ENCODE measurements around the gene LPIN1. TPM values are rescaled to one million over a fixed set of nuclear protein-coding genes. Genes with fewer than 3 reads are reported as not detected.

LPIN1 gene
- total and polyA plus RNA-seq, 8 donors, result 16.4 to 47.2 (median 20.9) TPM

DNA sequence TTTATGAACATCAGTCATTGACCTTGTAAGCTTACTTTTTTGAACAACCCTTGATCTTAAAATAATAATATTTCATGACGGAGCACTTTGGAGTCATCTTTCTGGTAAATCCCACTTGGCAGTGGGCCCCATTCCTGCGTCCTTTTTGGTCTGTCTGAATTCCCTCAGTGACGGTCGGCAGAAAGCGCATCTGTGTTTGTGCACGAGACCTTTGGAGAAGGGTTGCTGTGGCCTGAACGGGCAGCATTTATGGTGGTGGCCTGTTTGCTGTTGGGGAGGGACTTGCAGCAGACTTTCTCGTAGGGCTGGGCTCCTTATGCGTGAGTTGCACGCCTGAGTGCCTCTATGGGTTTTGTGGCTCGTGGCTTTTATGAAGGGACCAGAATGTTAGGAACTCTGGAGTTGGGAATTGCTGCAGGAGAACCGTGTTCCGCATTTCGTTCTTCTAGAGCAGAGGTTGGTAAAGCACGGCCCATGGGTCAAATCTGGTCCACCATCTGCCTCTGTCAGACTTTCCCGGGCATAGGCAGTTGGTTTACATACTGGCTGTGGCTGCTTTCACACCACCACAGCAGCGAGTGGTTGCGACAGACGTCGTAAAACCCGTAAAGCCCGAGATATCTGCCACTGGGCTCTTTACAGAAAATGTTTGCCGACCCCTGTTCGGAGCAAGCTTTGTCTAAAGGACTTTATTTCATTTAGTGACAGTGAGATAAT is 30.8 kb downstream of the LPIN1 start:
- H3K27me3 ChIP-seq, result no peaks in the 10 kb centered on the region
- TF ChIP-seq, protein P1, sequence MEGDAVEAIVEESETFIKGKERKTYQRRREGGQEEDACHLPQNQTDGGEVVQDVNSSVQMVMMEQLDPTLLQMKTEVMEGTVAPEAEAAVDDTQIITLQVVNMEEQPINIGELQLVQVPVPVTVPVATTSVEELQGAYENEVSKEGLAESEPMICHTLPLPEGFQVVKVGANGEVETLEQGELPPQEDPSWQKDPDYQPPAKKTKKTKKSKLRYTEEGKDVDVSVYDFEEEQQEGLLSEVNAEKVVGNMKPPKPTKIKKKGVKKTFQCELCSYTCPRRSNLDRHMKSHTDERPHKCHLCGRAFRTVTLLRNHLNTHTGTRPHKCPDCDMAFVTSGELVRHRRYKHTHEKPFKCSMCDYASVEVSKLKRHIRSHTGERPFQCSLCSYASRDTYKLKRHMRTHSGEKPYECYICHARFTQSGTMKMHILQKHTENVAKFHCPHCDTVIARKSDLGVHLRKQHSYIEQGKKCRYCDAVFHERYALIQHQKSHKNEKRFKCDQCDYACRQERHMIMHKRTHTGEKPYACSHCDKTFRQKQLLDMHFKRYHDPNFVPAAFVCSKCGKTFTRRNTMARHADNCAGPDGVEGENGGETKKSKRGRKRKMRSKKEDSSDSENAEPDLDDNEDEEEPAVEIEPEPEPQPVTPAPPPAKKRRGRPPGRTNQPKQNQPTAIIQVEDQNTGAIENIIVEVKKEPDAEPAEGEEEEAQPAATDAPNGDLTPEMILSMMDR (IDR thresholded peaks at IDR 0.05), result no peak
- DNase-seq, result no peak
- no peak overlapping the region for H3K4me3 ChIP-seq
- no peaks in the 10 kb centered on the region for H3K9me3 ChIP-seq
- no peak for ATAC-seq
- H3K27ac ChIP-seq, result no peak overlapping the region
- intact Hi-C loops (cut with DNase I), result loop anchor here in 1 of 2 donors (10.0 kb wide), 1 partner anchor 82 kb away; no protein-coding TSS in a partner anchor
- H3K36me3 ChIP-seq, result peaks cover 0 to 69% of the 10 kb centered on the region in 2 donors
- H3K4me1 ChIP-seq, result peaks cover 7 to 16% of the 10 kb centered on the region in 2 donors

GRCh38 chr2:11777886-11778415 is 31.5 kb downstream of the LPIN1 start:
- TF ChIP-seq, protein P1 (IDR thresholded peaks at IDR 0.05), result no peak
- intact Hi-C loops (cut with DNase I), result loop anchor here in 1 of 2 donors (10.0 kb wide), 1 partner anchor 83 kb away; no protein-coding TSS in a partner anchor
- peaks cover 7 to 16% of the 10 kb centered on the region in 2 donors for H3K4me1 ChIP-seq
- H3K4me3 ChIP-seq, result no peak overlapping the region
- no peak for ATAC-seq
- no peak for DNase-seq
- H3K9me3 ChIP-seq, result no peaks in the 10 kb centered on the region
- no peak overlapping the region for H3K27ac ChIP-seq
- peaks cover 0 to 72% of the 10 kb centered on the region in 2 donors for H3K36me3 ChIP-seq
- no peaks in the 10 kb centered on the region for H3K27me3 ChIP-seq

DNA sequence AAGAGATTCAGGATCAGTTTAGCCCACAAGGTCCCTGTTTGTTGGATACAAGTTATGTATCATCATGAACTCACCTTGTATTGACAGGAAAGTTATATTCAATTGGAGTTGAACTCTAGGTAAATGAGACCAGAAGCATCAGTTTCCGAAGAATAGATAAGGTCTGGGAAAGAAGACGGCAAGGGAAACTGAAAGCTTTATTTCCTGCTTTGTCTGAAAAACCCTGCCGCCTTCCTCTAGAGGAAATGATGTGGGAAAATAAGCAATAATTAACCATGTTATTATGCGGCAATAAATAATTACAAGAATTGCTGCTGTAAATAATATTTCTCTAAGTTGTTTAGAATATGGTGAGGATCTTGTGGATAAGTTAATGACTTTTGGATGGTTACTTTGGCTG is 32.0 kb downstream of the LPIN1 start:
- intact Hi-C loops (cut with DNase I), result loop anchor here in 1 of 2 donors (10.0 kb wide), 1 partner anchor 84 kb away; no protein-coding TSS in a partner anchor

DNA sequence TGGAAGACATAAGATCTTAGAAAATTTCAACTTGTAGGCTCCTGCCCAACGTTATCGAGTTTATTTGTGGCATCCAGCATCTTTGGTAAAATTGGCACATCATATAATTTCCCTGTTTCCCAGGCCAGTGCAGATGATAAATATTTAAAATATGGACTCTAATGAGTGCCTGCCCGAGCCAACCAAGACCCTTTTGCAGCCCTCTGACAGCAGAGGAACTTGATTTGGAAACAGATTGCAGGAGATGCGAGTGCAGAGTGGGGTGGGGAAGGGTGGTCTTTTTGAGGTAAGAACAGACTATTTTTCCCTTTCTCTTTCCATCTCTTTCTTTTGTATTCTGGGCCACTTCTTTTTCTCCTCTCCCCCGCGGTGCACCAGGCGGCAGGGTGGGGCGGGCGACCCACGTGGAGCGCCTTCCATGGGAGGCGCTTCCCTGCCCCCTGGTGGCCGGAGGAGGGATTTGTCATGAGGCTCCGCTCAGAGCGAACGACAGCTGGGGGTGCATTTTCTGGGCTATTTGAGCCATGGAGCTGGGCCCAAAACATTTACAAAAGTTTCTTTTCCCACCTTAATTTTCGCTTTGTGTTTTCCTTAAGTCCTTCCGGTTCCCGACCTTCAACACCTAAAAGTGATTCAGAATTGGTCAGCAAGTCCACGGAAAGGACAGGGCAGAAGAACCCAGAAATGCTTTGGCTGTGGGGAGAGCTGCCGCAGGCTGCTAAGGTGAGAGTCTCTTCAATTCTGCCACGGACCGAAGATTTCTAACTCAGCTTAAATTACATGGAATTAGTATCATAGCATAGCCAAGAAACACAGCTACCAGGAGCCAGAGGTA is 32.7 kb downstream of the LPIN1 start:
- peaks cover 7 to 16% of the 10 kb centered on the region in 2 donors for H3K4me1 ChIP-seq
- DNase-seq, result peak; percentile 52 to 94 (median 74)
- H3K36me3 ChIP-seq, result peaks cover 0 to 72% of the 10 kb centered on the region in 2 donors
- no peak overlapping the region for H3K4me3 ChIP-seq
- peak; percentile 99 for ATAC-seq
- H3K9me3 ChIP-seq, result no peaks in the 10 kb centered on the region
- intact Hi-C loops (cut with DNase I), result loop anchor here in 1 of 2 donors (10.0 kb wide), 1 partner anchor 84 kb away; no protein-coding TSS in a partner anchor
- no peaks in the 10 kb centered on the region for H3K27me3 ChIP-seq
- H3K27ac ChIP-seq, result no peak overlapping the region
- TF ChIP-seq, protein P1 (IDR thresholded peaks at IDR 0.05), result peak; percentile 89 to 98

More for the DNA sequence above, 32.0 kb downstream of the LPIN1 start:
- Histone ChIP-seq H3K36me3 (peaks cover 0 to 72% of the 10 kb centered on the region in 2 donors), H3K4me3 (no peak overlapping the region), H3K4me1 (peaks cover 7 to 16% of the 10 kb centered on the region in 2 donors), H3K27ac (no peak overlapping the region), H3K27me3 (no peaks in the 10 kb centered on the region), H3K9me3 (no peaks in the 10 kb centered on the region)
- DNase-seq, result no peak
- TF ChIP-seq, protein P1 (IDR thresholded peaks at IDR 0.05), result no peak
- ATAC-seq, result no peak
